K562 (cell line): ENCODE data around the gene CMBL. TPM values are rescaled to one million over a fixed set of nuclear protein-coding genes. Genes with fewer than 3 reads are reported as not detected.

Experiments
- ATAC-seq: fragments of 200-7000 bp; cut with Tn5 transposase; 3 replicates; pipeline ENCODE4 v1.9.1; 2020; ENCODE audit warnings: moderate library complexity
- BruUV-seq: library from RNA; stranded (reverse); fragments of 400-500 nt; replicated peaks from 2 replicates; lab custom pipeline; 2021; lab: Mats Ljungman, UMichigan
- CTCF ChIA-PET: fragments of 300-600 bp; formaldehyde crosslinking; extraction: SDS; loops from one replicate; lab custom pipeline; 2021; ENCODE audit warnings: low intra/inter-chr PET ratio; lab: Yijun Ruan, JAX
- POLR2A ChIA-PET: fragments of 300-600, 350-650 bp; sonication (Branson Sonifier 250); formaldehyde crosslinking; extraction: SDS; loops from one replicate; lab custom pipeline; 2021; ENCODE audit warnings: antibody characterized with exemption, inconsistent platforms; lab: Yijun Ruan, JAX
- DNase-seq, 4 experiments: peaks; one replicate each; pipeline versions ENCODE4 v3.0.0 to v3.0.0-alpha.2; 2011 to 2018; ENCODE audit warnings: low spot score in 3 of 4, mixed read lengths in 3 of 4; ENCODE audit errors: extremely low read depth in 1 of 4
- FAIRE-seq: peaks from 2 replicates; lab custom pipeline; 2011; peaks lifted over from hg19 to GRCh38; lab: Jason Lieb, UNC
- H2AFZ ChIP-seq: 2 replicates; pipeline ENCODE4 v1.6.0; 2011; ENCODE audit warnings: low read depth, low read length, control low read depth, inconsistent platforms
- H3K27ac ChIP-seq: fragments of 200-600 bp; 3 replicates; pipeline ENCODE4 v1.8.0; 2011; ENCODE audit warnings: low read depth, mild to moderate bottlenecking, control low read depth, inconsistent platforms, low read length, moderate library complexity, mixed read lengths; ENCODE audit errors: extremely low read depth
- H3K27me3 ChIP-seq, 2 experiments: fragments of 300-600 bp in 1 of 2; 2 replicates in 1 of 2; 3 replicates in 1 of 2; pipeline versions ENCODE4 v1.6.0 to v1.8.0; 2011; ENCODE audit warnings: inconsistent platforms in 2 of 2, low read length in 2 of 2, mild to moderate bottlenecking in 1 of 2, mixed read lengths in 1 of 2, moderate library complexity in 1 of 2; ENCODE audit not compliant: control insufficient read depth in 2 of 2, insufficient read depth in 2 of 2
- H3K36me3 ChIP-seq: fragments of 300-600 bp; 3 replicates; pipeline ENCODE4 v1.8.0; 2011; ENCODE audit warnings: mild to moderate bottlenecking, low read length, inconsistent platforms; ENCODE audit not compliant: control insufficient read depth, insufficient read depth
- H3K4me1 ChIP-seq, 2 experiments: fragments of 200-600 bp in 1 of 2; replicated peaks in 1 of 2; 2 replicates in 1 of 2; 3 replicates in 1 of 2; pipeline versions ENCODE4 v1.5.1 to v1.8.0; 2011; ENCODE audit warnings: inconsistent platforms in 2 of 2, low read length in 2 of 2, mild to moderate bottlenecking in 1 of 2, mixed read lengths in 1 of 2, moderate library complexity in 1 of 2; ENCODE audit not compliant: control insufficient read depth in 2 of 2, insufficient read depth in 2 of 2
- H3K4me2 ChIP-seq: 2 replicates; pipeline ENCODE4 v1.6.1; 2011; ENCODE audit warnings: low read length, control low read depth, inconsistent platforms, mixed read lengths; ENCODE audit not compliant: insufficient read depth
- H3K4me3 ChIP-seq: fragments of 200-600 bp; sonication (generic), shearing (Covaris generic); 2 replicates; pipeline ENCODE4 v1.5.1; 2016; ENCODE audit warnings: control low read depth, inconsistent platforms
- H3K79me2 ChIP-seq: fragments of 200-600 bp; 3 replicates; pipeline ENCODE4 v1.8.0; 2011; ENCODE audit warnings: low read length, inconsistent platforms; ENCODE audit not compliant: control insufficient read depth, insufficient read depth
- H3K9ac ChIP-seq, 2 experiments: 2 replicates each; pipeline versions ENCODE4 v1.6.0 to v1.6.1; 2011; ENCODE audit warnings: low read depth in 2 of 2, low read length in 2 of 2, control low read depth in 1 of 2, inconsistent platforms in 1 of 2, mild to moderate bottlenecking in 1 of 2, mixed read lengths in 1 of 2; ENCODE audit not compliant: insufficient read depth in 1 of 2
- H3K9me1 ChIP-seq: one replicate; pipeline ENCODE4 v1.6.0; 2011; ENCODE audit warnings: inconsistent platforms, mild to moderate bottlenecking, low read length, moderate library complexity; ENCODE audit not compliant: control insufficient read depth, insufficient read depth
- H3K9me3 ChIP-seq: replicated peaks from 2 replicates; pipeline ENCODE4 v1.5.1; 2011; ENCODE audit warnings: low read depth, low read length, inconsistent platforms; ENCODE audit not compliant: control insufficient read depth, insufficient read depth
- H4K20me1 ChIP-seq: replicated peaks from 2 replicates; pipeline ENCODE4 v1.6.1; 2011; ENCODE audit warnings: low read length, inconsistent platforms, mixed read lengths; ENCODE audit not compliant: control insufficient read depth, insufficient read depth
- DACH1 ChIP-seq: fragments of 450-650 bp; IDR thresholded peaks from 2 replicates; pipeline ENCODE4 v1.6.1; 2018; ENCODE audit not compliant: partially characterized antibody
- GABPB1 ChIP-seq: sonication (generic); formaldehyde crosslinking; IDR thresholded peaks from 2 replicates; pipeline ENCODE4 v1.8.0; 2022; ENCODE audit warnings: mild to moderate bottlenecking, missing genetic modification reagents
- NR4A1 ChIP-seq, 2 experiments: fragments of 250-450 bp in 1 of 2; fragments of 450-650 bp in 1 of 2; sonication (Bioruptor Pico) in 1 of 2; IDR thresholded peaks; 2 replicates each; pipeline versions ENCODE4 v1.4.0 to v1.6.1; 2016 to 2020; ENCODE audit warnings: mild to moderate bottlenecking in 2 of 2, missing compliant biosample characterization in 1 of 2, missing genetic modification characterization in 1 of 2, moderate library complexity in 1 of 2
- SRSF7 ChIP-seq: fragments of 200-400 bp; formaldehyde crosslinking; optimal IDR thresholded peaks from 2 replicates; pipeline ENCODE3; 2017; ENCODE audit warnings: mild to moderate bottlenecking, low read depth, low read length
- ZKSCAN8 ChIP-seq: fragments of 200-800 bp; sonication (Bioruptor generic); IDR thresholded peaks from 2 replicates; pipeline ENCODE4 v1.6.1; 2016; ENCODE audit warnings: missing genetic modification characterization, missing compliant biosample characterization
- ZNF175 ChIP-seq: fragments of 200-800 bp; sonication (Bioruptor generic); IDR thresholded peaks from 2 replicates; pipeline ENCODE4 v1.6.1; 2016; ENCODE audit warnings: low read depth, mild to moderate bottlenecking, missing genetic modification characterization, missing compliant biosample characterization
- ZNF311 ChIP-seq: fragments of 250-450 bp; sonication (Bioruptor Pico); IDR thresholded peaks from 2 replicates; pipeline ENCODE4 v1.4.0; 2020; ENCODE audit warnings: mild to moderate bottlenecking, moderate library complexity
- ZNF780A ChIP-seq: fragments of 250-450 bp; sonication (Bioruptor Pico); IDR thresholded peaks from 2 replicates; pipeline ENCODE4 v1.5.0; 2021; ENCODE audit warnings: mild to moderate bottlenecking
- WGBS: fragments of 100-300 bp; shearing (Covaris generic); methylation state at CpG from one replicate; pipeline ENCODE4 v1.1.6; 2016; ENCODE audit warnings: low coverage, mixed read lengths; ENCODE audit not compliant: insufficient coverage; ENCODE audit errors: missing lambda C conversion rate; 5-methylcytosine and 5-hydroxymethylcytosine counted together
- in situ Hi-C: fragments of 300-500 bp; cut with MboI; formaldehyde crosslinking; loops from 4 replicates; pipeline ENCODE4 v1.15.0; 2018; ENCODE audit warnings: inconsistent platforms, mixed read lengths
- intact Hi-C: fragments of 100-400 bp; cut with micrococcal nuclease; formaldehyde crosslinking; loops from 2 replicates; pipeline ENCODE4 v1.14.2; 2022
- polyA plus RNA-seq, 8 experiments: library from polyadenylated mRNA; depleted of rRNA in 4 of 8; stranded (reverse) in 5 of 8; unstranded in 3 of 8; fragments of >200 nt; fragmentation: Nextera tagmentation in 2 of 8; fragmentation: Illumina TruSeq in 1 of 8; extraction: Ambion mirVana in 2 of 8; extraction: Trizol in 1 of 8; gene quantifications; 2 replicates each; pipeline versions ENCODE4 v1.2.1 to v1.2.3, GENCODE V29; 2011 to 2014; ENCODE audit warnings: inconsistent platforms in 1 of 8, missing spikeins in 1 of 8
- total RNA-seq, 7 experiments: library from RNA; depleted of rRNA in 6 of 7; stranded (reverse); fragments of >200 nt in 6 of 7; fragmentation: Illumina TruSeq in 2 of 7; extraction: Trizol in 2 of 7; gene quantifications; 2 replicates each; pipeline versions ENCODE4 v1.2.1 to v1.2.3, GENCODE V29; 2011 to 2021; ENCODE audit warnings: low replicate concordance in 1 of 7
- TF ChIP-seq, protein P1 (sequence below): fragments of 150-350 bp; conservative IDR thresholded peaks from 2 replicates; pipeline ENCODE4 v1.6.1; 2014; ENCODE audit warnings: low read length
- TF ChIP-seq, protein P2 (sequence below): IDR thresholded peaks from 2 replicates; pipeline ENCODE4 v1.6.1; 2016; ENCODE audit warnings: missing genetic modification characterization, missing compliant biosample characterization
- TF ChIP-seq, protein P3 (sequence below), 2 experiments: fragments of 200-800 bp in 1 of 2; sonication (Bioruptor generic) in 1 of 2; sonication (generic) in 1 of 2; formaldehyde crosslinking in 1 of 2; IDR thresholded peaks in 1 of 2; conservative IDR thresholded peaks in 1 of 2; 2 replicates each; pipeline versions ENCODE4 v1.5.0 to v1.6.1; 2016 to 2020; ENCODE audit warnings: missing compliant biosample characterization in 1 of 2, missing genetic modification characterization in 1 of 2, missing genetic modification reagents in 1 of 2
- TF ChIP-seq, protein P4 (sequence below): fragments of 150-350 bp; IDR thresholded peaks from 2 replicates; pipeline ENCODE4 v1.6.1; 2014; ENCODE audit warnings: low read depth, mild to moderate bottlenecking, low read length, borderline replicate concordance

The CMBL gene
- total and polyA plus RNA-seq, 9 of the 15 experiments (the other 6 are each of a cell fraction or from before 2014, with no cell fraction given), result 22.6 to 192 (median 71.1) TPM

DNA sequence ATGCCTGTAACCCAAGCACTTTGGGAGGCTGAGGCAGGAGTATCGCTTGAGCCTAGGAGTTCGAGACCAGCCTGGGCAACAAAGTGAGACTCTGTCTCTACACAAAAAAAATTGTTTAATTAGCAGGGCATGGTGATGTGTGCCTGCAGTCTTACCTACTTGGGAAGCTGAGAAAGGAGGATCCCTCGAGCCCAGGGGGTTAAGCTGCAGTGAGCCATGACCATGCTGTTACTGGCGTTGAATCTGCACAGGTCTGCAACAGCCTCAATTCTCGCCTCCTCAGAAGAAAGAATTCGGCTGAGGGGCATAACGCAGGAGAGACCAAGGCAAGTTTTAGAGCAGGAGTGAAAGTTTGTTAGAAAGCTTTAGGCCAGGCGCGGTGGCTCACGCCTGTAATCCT lies 39.6 kb downstream of the CMBL start:
- Histone ChIP-seq H3K9me1 (no peaks in the 10 kb centered on the region), H3K4me3 (no peak overlapping the region), H3K9ac (no peak overlapping the region), H3K27ac (no peak overlapping the region), H3K4me1 (peaks cover 0 to 14% of the 10 kb centered on the region in 2 experiments; a peak in 2 of 5 replicates), H3K36me3 (peaks cover 34% of the 10 kb centered on the region), H3K9me3 (no peaks in the 10 kb centered on the region), H3K27me3 (no peaks in the 10 kb centered on the region), H2AFZ (no peak overlapping the region), H3K79me2 (no peaks in the 10 kb centered on the region), H4K20me1 (no peaks in the 10 kb centered on the region; the same call in 1 of the 2 replicates), H3K4me2 (no peak overlapping the region)
- WGBS, result 68% methylated on average over 8 of the region's 10 CpGs
- DNase-seq (no peak), FAIRE-seq (no peak), ATAC-seq (no peak)
- BruUV-seq, result no TSS peak
- in situ Hi-C loops (no loop called here), intact Hi-C loops (loop anchor here (5.0 kb wide), 1 partner anchor 169 kb away; no protein-coding TSS in a partner anchor)
- ChIA-PET CTCF (no interaction called here), POLR2A (interaction anchor here (0.6 to 1.6 kb wide), 4 partner anchors 9 to 35 kb away, joined by 3 to 6 read pairs (median 5); no protein-coding TSS in a partner anchor)
- TF ChIP-seq SRSF7 (no peak), ZNF311 (CRISPR knock-in tag) (no peak), ZNF780A (CRISPR knock-in tag) (no peak), NR4A1 (CRISPR knock-in tag; IDR thresholded peaks at IDR 0.05) (no peak), NR4A1 (tag; IDR thresholded peaks at IDR 0.05) (no peak), ZNF175 (no peak), ZKSCAN8 (no peak), GABPB1 (no peak), DACH1 (no peak)
- TF ChIP-seq, protein P1, sequence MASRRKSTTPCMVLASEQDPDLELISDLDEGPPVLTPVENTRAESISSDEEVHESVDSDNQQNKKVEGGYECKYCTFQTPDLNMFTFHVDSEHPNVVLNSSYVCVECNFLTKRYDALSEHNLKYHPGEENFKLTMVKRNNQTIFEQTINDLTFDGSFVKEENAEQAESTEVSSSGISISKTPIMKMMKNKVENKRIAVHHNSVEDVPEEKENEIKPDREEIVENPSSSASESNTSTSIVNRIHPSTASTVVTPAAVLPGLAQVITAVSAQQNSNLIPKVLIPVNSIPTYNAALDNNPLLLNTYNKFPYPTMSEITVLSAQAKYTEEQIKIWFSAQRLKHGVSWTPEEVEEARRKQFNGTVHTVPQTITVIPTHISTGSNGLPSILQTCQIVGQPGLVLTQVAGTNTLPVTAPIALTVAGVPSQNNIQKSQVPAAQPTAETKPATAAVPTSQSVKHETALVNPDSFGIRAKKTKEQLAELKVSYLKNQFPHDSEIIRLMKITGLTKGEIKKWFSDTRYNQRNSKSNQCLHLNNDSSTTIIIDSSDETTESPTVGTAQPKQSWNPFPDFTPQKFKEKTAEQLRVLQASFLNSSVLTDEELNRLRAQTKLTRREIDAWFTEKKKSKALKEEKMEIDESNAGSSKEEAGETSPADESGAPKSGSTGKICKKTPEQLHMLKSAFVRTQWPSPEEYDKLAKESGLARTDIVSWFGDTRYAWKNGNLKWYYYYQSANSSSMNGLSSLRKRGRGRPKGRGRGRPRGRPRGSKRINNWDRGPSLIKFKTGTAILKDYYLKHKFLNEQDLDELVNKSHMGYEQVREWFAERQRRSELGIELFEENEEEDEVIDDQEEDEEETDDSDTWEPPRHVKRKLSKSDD, result no peak
- TF ChIP-seq, protein P2, sequence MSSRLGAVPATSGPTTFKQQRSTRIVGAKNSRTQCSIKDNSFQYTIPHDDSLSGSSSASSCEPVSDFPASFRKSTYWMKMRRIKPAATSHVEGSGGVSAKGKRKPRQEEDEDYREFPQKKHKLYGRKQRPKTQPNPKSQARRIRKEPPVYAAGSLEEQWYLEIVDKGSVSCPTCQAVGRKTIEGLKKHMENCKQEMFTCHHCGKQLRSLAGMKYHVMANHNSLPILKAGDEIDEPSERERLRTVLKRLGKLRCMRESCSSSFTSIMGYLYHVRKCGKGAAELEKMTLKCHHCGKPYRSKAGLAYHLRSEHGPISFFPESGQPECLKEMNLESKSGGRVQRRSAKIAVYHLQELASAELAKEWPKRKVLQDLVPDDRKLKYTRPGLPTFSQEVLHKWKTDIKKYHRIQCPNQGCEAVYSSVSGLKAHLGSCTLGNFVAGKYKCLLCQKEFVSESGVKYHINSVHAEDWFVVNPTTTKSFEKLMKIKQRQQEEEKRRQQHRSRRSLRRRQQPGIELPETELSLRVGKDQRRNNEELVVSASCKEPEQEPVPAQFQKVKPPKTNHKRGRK (tag), result no peak
- TF ChIP-seq, protein P3, sequence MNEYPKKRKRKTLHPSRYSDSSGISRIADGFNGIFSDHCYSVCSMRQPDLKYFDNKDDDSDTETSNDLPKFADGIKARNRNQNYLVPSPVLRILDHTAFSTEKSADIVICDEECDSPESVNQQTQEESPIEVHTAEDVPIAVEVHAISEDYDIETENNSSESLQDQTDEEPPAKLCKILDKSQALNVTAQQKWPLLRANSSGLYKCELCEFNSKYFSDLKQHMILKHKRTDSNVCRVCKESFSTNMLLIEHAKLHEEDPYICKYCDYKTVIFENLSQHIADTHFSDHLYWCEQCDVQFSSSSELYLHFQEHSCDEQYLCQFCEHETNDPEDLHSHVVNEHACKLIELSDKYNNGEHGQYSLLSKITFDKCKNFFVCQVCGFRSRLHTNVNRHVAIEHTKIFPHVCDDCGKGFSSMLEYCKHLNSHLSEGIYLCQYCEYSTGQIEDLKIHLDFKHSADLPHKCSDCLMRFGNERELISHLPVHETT (CRISPR knock-in tag; conservative IDR thresholded peaks at IDR 0.05 in 1 of 2, IDR thresholded peaks at IDR 0.05 in 1 of 2), result no peak
- TF ChIP-seq, protein P4, sequence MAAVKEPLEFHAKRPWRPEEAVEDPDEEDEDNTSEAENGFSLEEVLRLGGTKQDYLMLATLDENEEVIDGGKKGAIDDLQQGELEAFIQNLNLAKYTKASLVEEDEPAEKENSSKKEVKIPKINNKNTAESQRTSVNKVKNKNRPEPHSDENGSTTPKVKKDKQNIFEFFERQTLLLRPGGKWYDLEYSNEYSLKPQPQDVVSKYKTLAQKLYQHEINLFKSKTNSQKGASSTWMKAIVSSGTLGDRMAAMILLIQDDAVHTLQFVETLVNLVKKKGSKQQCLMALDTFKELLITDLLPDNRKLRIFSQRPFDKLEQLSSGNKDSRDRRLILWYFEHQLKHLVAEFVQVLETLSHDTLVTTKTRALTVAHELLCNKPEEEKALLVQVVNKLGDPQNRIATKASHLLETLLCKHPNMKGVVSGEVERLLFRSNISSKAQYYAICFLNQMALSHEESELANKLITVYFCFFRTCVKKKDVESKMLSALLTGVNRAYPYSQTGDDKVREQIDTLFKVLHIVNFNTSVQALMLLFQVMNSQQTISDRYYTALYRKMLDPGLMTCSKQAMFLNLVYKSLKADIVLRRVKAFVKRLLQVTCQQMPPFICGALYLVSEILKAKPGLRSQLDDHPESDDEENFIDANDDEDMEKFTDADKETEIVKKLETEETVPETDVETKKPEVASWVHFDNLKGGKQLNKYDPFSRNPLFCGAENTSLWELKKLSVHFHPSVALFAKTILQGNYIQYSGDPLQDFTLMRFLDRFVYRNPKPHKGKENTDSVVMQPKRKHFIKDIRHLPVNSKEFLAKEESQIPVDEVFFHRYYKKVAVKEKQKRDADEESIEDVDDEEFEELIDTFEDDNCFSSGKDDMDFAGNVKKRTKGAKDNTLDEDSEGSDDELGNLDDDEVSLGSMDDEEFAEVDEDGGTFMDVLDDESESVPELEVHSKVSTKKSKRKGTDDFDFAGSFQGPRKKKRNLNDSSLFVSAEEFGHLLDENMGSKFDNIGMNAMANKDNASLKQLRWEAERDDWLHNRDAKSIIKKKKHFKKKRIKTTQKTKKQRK, result no peak
